Measurements from ENCODE around the gene TEX10.
"Not testable (repeated sequence)": the region's sequence is repeated elsewhere in the genome, so short reads cannot be mapped to it uniquely, and the experiment has no call there.

Gene TEX10

GRCh38 chr9:100352727-100353505 lies at the start of gene TEX10:
Gene TEX10, minus strand, starts transcription at chr9:100352942. Its CDS starts 3,579 bp downstream, at chr9:100349363.
- peak; percentile 72 to 85 for DNase-seq

- DNase-seq: no peak
Observed at GRCh38 chr9:100401042-100401441, 48.3 kb upstream of the TEX10 start.

- no peak for DNase-seq
Observed at GRCh38 chr9:100397529-100398266, 45.0 kb upstream of the TEX10 start.

GRCh38 chr9:100396769-100397168 lies 44.0 kb upstream of the TEX10 start:
- DNase-seq: no peak

- DNase-seq: peak; percentile 49 to 72
Observed at GRCh38 chr9:100394816-100395215, 42.1 kb upstream of the TEX10 start.

GRCh38 chr9:100394032-100394695 lies 41.4 kb upstream of the TEX10 start:
- DNase-seq: no peak

GRCh38 chr9:100392989-100393388 lies 40.2 kb upstream of the TEX10 start:
- DNase-seq: not testable (repeated sequence)

GRCh38 chr9:100379862-100380261 lies 27.1 kb upstream of the TEX10 start:
- DNase-seq: no peak

- peak; percentile 15 to 48 for DNase-seq
Observed at GRCh38 chr9:100377015-100377414, 24.3 kb upstream of the TEX10 start.

- DNase-seq: no peak
Observed at GRCh38 chr9:100375658-100376057, 22.9 kb upstream of the TEX10 start.

- no peak for DNase-seq
Observed at GRCh38 chr9:100372648-100373047, 19.9 kb upstream of the TEX10 start.

- no peak for DNase-seq
Observed at GRCh38 chr9:100370064-100370723, 17.5 kb upstream of the TEX10 start.

GRCh38 chr9:100368672-100369071 lies 15.9 kb upstream of the TEX10 start:
- DNase-seq: no peak

- DNase-seq: no peak
Observed at GRCh38 chr9:100366121-100366520, 13.4 kb upstream of the TEX10 start.

GRCh38 chr9:100364013-100364412 lies 11.3 kb upstream of the TEX10 start:
- no peak for DNase-seq

GRCh38 chr9:100359057-100359456 lies 6.3 kb upstream of the TEX10 start:
- DNase-seq: no peak

GRCh38 chr9:100357501-100357900 lies 4.8 kb upstream of the TEX10 start:
- no peak for DNase-seq

- DNase-seq: no peak
Observed at GRCh38 chr9:100355561-100355960, 2.8 kb upstream of the TEX10 start.

- no peak for DNase-seq
Observed at GRCh38 chr9:100354121-100354800, 1.5 kb upstream of the TEX10 start.

- peak in 1 of 2 donors; percentile 25 for DNase-seq
Observed at GRCh38 chr9:100352201-100352726, 478 bp downstream of the TEX10 start.

- DNase-seq: no peak
Observed at GRCh38 chr9:100351508-100351907, 1.2 kb downstream of the TEX10 start.

- DNase-seq: no peak
Observed at GRCh38 chr9:100350188-100350587, 2.6 kb downstream of the TEX10 start.

Measured in inflammatory macrophage treated with lipopolysaccharide for 1 hour (primary cell).